Astrocyte (in vitro differentiated cells and primary cell): Measurements from ENCODE around the gene CREB3L1. TPM values are rescaled to one million over a fixed set of nuclear protein-coding genes. Genes with fewer than 3 reads are reported as not detected.

ENCODE experiments used
- DNase-seq: peaks from one replicate; pipeline ENCODE4 v3.0.0-alpha.2; 2010; ENCODE audit warnings: low read depth
- FAIRE-seq: peaks from 2 replicates; lab custom pipeline; 2011; peaks lifted over from hg19 to GRCh38; lab: Jason Lieb, UNC
- H2AFZ ChIP-seq: 2 replicates; pipeline ENCODE4 v1.6.0; 2012; ENCODE audit warnings: low read depth, low read length, inconsistent platforms
- H3K27ac ChIP-seq: 2 replicates; pipeline ENCODE4 v1.5.1; 2011; ENCODE audit warnings: low read depth, low read length, inconsistent platforms
- H3K27me3 ChIP-seq: 2 replicates; pipeline ENCODE4 v1.6.0; 2011; ENCODE audit warnings: low read length, inconsistent platforms; ENCODE audit not compliant: insufficient read depth
- H3K36me3 ChIP-seq: 2 replicates; pipeline ENCODE4 v1.5.1; 2011; ENCODE audit warnings: low read length, inconsistent platforms; ENCODE audit not compliant: insufficient read depth
- H3K4me1 ChIP-seq: 2 replicates; pipeline ENCODE4 v1.5.1; 2011; ENCODE audit warnings: low read length, inconsistent platforms; ENCODE audit not compliant: insufficient read depth
- H3K4me2 ChIP-seq: 2 replicates; pipeline ENCODE4 v1.6.0; 2012; ENCODE audit warnings: low read length, inconsistent platforms
- H3K4me3 ChIP-seq: 2 replicates; pipeline ENCODE4 v1.5.1; 2011; ENCODE audit warnings: low read depth, mild to moderate bottlenecking, low read length, inconsistent platforms; ENCODE audit not compliant: insufficient read depth
- H3K79me2 ChIP-seq: 2 replicates; pipeline ENCODE4 v1.6.0; 2012; ENCODE audit warnings: mild to moderate bottlenecking, low read length, inconsistent platforms; ENCODE audit not compliant: insufficient read depth
- H3K9ac ChIP-seq: 2 replicates; pipeline ENCODE4 v1.6.0; 2012; ENCODE audit warnings: mild to moderate bottlenecking, low read length, inconsistent platforms
- H3K9me3 ChIP-seq: 2 replicates; pipeline ENCODE4 v1.5.1; 2012; ENCODE audit warnings: low read depth, mild to moderate bottlenecking, low read length, inconsistent platforms; ENCODE audit not compliant: insufficient read depth
- H4K20me1 ChIP-seq: 2 replicates; pipeline ENCODE4 v1.6.0; 2012; ENCODE audit warnings: low read length, inconsistent platforms; ENCODE audit not compliant: insufficient read depth
- H3K27ac Mint-ChIP-seq: one replicate; pipeline ENCODE4 v1.8.0; 2021; ENCODE audit warnings: mild to moderate bottlenecking, mixed read lengths; ENCODE audit not compliant: unreplicated experiment
- H3K27me3 Mint-ChIP-seq: one replicate; pipeline ENCODE4 v1.8.0; 2021; ENCODE audit warnings: low read depth, mixed read lengths; ENCODE audit not compliant: unreplicated experiment
- H3K36me3 Mint-ChIP-seq: one replicate; pipeline ENCODE4 v1.8.0; 2021; ENCODE audit warnings: low read depth, mixed read lengths; ENCODE audit not compliant: unreplicated experiment
- H3K4me1 Mint-ChIP-seq: one replicate; pipeline ENCODE4 v1.8.0; 2021; ENCODE audit warnings: low read depth, mixed read lengths; ENCODE audit not compliant: unreplicated experiment
- H3K4me3 Mint-ChIP-seq: one replicate; pipeline ENCODE4 v1.8.0; 2021; ENCODE audit warnings: mild to moderate bottlenecking, moderate library complexity, mixed read lengths; ENCODE audit not compliant: unreplicated experiment
- H3K9me3 Mint-ChIP-seq: one replicate; pipeline ENCODE4 v1.8.0; 2021; ENCODE audit warnings: mild to moderate bottlenecking, mixed read lengths; ENCODE audit not compliant: unreplicated experiment
- CTCF ChIP-seq: IDR thresholded peaks from 2 replicates; pipeline ENCODE4 v1.5.1; 2011; ENCODE audit warnings: low read depth, mild to moderate bottlenecking, inconsistent platforms, low read length, moderate library complexity; ENCODE audit not compliant: insufficient read depth
- EZH2 ChIP-seq: IDR thresholded peaks from 2 replicates; pipeline ENCODE4 v1.6.1; 2012; ENCODE audit warnings: mild to moderate bottlenecking, low read length, inconsistent platforms; ENCODE audit not compliant: insufficient read depth
- total RNA-seq: library from RNA; stranded (reverse); gene quantifications from 2 replicates; pipeline ENCODE4 v1.2.1, GENCODE V29; 2021

Gene CREB3L1
- total RNA-seq, 1 donor from 2014 or later = 324 TPM

GRCh38 chr11:46330563-46331281 is 53.3 kb downstream of the CREB3L1 start:
- Histone ChIP-seq H3K9me3 (no peaks in the 10 kb centered on the region), H3K27me3 (peaks cover 45% of the 10 kb centered on the region), H3K27ac (no peak overlapping the region), H3K9ac (no peak overlapping the region), H3K4me2 (no peak overlapping the region), H4K20me1 (no peaks in the 10 kb centered on the region), H2AFZ (no peak overlapping the region), H3K4me3 (no peak overlapping the region), H3K79me2 (no peaks in the 10 kb centered on the region), H3K4me1 (peaks cover 7% of the 10 kb centered on the region), H3K36me3 (no peaks in the 10 kb centered on the region)
- no peak for DNase-seq
- peaks cover 2% of the 10 kb centered on the region for H3K9me3 Mint-ChIP-seq
- FAIRE-seq = no peak
- TF ChIP-seq EZH2 (no peak), CTCF (no peak)
- H3K27me3 Mint-ChIP-seq = peaks cover 20% of the 10 kb centered on the region
- H3K4me1 Mint-ChIP-seq = peaks cover 24% of the 10 kb centered on the region
- peak overlapping the region; percentile 81 for H3K27ac Mint-ChIP-seq
- H3K36me3 Mint-ChIP-seq = peaks cover 6% of the 10 kb centered on the region
- peak overlapping the region; percentile 72 for H3K4me3 Mint-ChIP-seq

- H3K4me1 Mint-ChIP-seq = peaks cover 28% of the 10 kb centered on the region
These were observed 54.0 kb downstream of the CREB3L1 start for GRCh38 chr11:46331282-46331984.

More at GRCh38 chr11:46331282-46331984, 54.0 kb downstream of the CREB3L1 start:
- no peaks in the 10 kb centered on the region for H3K9me3 ChIP-seq
- peaks cover 7% of the 10 kb centered on the region for H3K4me1 ChIP-seq
- Mint-ChIP-seq H3K4me3 (peak overlapping the region; percentile 40), H3K27me3 (peaks cover 23% of the 10 kb centered on the region), H3K9me3 (peaks cover 2% of the 10 kb centered on the region), H3K27ac (peak overlapping the region; percentile 49), H3K36me3 (peaks cover 5% of the 10 kb centered on the region)
- H3K4me3 ChIP-seq = no peak overlapping the region
- H3K9ac ChIP-seq = no peak overlapping the region
- no peaks in the 10 kb centered on the region for H3K36me3 ChIP-seq
- H3K4me2 ChIP-seq = no peak overlapping the region
- H4K20me1 ChIP-seq = no peaks in the 10 kb centered on the region
- H2AFZ ChIP-seq = no peak overlapping the region
- peaks cover 45% of the 10 kb centered on the region for H3K27me3 ChIP-seq
- FAIRE-seq (no peak), DNase-seq (no peak)
- H3K27ac ChIP-seq = no peak overlapping the region
- TF ChIP-seq CTCF = no peak
- TF ChIP-seq EZH2 = no peak
- no peaks in the 10 kb centered on the region for H3K79me2 ChIP-seq
